Epithelial cell of esophagus (primary cell): ENCODE data around the gene TRIO.
"Not testable (repeated sequence)": the region's sequence is repeated elsewhere in the genome, so short reads cannot be mapped to it uniquely, and the experiment has no call there.

ENCODE experiments used
- DNase-seq: peaks from one replicate; pipeline ENCODE4 v3.0.0; 2010; ENCODE audit warnings: low read depth
- H3K4me3 ChIP-seq: 2 replicates; pipeline ENCODE4 v1.5.1; 2011; ENCODE audit warnings: mild to moderate bottlenecking, low read length, control low read depth
- TF ChIP-seq, protein P1 (sequence below): IDR thresholded peaks from 2 replicates; pipeline ENCODE4 v1.5.1; 2011; ENCODE audit warnings: low read depth, mild to moderate bottlenecking, low read length, control low read depth, inconsistent platforms; ENCODE audit not compliant: insufficient read depth; ENCODE audit errors: missing control alignments

Gene TRIO

DNA sequence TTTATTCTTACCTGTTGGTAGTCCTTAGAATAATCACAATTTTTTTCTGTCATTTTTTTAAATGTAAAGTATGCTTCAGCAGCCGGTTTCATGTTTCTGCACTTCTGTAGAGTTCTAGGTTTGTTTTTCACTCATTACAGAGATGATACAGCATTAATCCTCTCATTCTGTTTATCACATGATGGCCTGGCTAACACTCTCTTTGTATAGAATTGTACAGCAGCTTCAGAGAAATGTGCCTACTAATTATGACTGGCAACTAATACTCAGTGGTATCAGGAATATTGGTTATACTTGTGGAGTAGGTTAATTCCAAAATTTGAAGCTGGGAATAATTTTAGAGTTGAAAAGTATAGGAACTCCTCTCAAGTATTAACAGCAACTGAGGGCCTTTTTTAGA, 245.6 kb downstream of the TRIO start:
- no peak for DNase-seq
- no peak overlapping the region for H3K4me3 ChIP-seq
- TF ChIP-seq, protein P1, sequence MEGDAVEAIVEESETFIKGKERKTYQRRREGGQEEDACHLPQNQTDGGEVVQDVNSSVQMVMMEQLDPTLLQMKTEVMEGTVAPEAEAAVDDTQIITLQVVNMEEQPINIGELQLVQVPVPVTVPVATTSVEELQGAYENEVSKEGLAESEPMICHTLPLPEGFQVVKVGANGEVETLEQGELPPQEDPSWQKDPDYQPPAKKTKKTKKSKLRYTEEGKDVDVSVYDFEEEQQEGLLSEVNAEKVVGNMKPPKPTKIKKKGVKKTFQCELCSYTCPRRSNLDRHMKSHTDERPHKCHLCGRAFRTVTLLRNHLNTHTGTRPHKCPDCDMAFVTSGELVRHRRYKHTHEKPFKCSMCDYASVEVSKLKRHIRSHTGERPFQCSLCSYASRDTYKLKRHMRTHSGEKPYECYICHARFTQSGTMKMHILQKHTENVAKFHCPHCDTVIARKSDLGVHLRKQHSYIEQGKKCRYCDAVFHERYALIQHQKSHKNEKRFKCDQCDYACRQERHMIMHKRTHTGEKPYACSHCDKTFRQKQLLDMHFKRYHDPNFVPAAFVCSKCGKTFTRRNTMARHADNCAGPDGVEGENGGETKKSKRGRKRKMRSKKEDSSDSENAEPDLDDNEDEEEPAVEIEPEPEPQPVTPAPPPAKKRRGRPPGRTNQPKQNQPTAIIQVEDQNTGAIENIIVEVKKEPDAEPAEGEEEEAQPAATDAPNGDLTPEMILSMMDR, result no peak

DNA sequence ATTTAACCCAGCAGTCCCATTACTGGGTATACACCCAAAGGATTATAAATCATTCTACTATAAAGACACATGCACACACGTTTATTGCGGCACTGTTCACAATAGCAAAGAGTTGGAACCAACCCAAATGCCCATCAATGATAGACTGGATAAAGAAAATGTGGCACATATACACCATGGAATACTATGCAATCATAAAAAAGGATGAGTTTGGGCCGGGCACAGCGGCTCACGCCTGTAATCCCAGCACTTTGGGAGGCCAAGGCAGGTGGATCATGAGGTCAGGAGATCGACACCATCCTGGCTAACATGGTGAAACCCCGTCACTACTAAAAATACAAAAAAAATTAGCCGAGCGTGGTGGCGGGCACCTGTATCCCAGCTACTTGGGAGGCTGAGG, 249.4 kb downstream of the TRIO start:
- DNase-seq, H3K4me3 ChIP-seq: not testable (repeated sequence)

DNA sequence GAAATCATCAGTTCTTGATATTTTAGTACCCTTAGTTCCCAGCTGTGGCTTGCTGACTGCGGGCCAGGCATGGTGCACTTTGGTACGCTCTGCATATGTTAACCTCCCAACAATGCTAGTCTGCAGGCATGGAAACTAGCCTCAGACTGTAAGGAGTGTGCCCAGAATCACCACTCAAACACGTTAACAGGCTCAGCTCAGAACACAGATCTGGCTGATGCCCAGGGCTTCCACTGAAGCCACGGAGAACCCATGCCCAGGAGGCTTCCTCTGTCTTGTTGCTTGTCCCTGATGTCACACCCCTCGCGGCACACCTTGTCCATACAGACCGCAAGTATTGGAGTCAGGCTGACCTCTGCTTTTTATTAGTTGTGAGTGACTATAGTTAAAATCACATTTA, 251.2 kb downstream of the TRIO start:
- H3K4me3 ChIP-seq, result no peak overlapping the region
- no peak for DNase-seq
- TF ChIP-seq, protein P1, result no peak

DNA sequence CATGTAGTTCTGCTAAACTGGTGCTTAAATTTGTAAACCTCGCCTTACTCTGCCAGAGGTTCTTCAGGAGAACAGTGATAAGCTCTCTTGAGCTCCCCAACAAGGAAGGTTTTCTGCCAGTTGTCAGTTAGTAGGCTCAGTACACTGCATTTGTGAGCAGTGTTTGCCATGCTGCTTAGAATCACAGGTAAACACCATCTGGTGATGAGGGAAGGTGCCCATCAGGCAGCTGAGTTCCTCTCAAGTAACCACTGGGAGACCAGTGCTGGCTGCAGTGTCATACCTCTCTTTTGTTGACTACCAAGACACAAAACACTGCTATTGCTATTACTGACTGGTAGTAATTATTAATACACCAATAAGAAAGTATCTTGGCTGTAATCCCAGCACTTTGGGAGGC, 252.3 kb downstream of the TRIO start:
- TF ChIP-seq, protein P1, result no peak
- DNase-seq, result no peak
- no peak overlapping the region for H3K4me3 ChIP-seq

DNA sequence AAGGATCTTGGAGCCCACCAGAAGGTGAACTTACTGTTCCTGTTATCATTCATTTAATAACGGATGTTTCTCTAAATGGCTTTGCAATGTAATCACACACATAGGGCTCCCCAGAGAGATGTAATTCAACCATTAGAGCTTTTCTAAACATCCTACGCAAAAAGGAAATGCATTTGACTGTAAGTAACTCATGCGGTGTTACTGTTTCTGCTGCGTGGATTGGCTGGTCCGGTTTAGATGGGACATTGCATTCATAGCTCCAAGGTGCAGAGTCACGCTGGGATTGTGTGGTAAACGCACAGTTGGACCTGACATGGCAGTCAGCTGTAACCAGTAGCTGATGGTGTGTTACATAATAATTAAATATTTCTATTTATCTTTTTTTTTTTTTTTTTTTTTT, 252.9 kb downstream of the TRIO start:
- no peak for DNase-seq
- H3K4me3 ChIP-seq, result no peak overlapping the region
- TF ChIP-seq, protein P1, result no peak

DNA sequence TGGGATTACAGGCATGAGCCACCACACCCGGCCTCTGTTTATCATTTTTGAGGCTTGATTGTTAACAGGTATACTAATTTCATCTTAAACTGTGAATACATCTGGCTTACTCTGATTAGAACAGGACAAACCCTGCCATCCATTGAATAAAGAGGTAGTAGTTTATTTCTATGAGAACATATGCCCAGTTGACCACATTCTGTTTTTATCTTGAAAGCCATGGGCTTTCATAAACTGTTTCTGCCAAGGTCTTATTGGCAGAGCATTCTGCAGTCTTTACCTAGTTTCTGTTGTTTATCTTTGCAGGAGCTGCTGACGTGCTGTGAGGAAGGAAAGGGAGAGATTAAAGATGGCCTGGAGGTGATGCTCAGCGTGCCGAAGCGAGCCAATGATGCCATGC, 253.6 kb downstream of the TRIO start:
- TF ChIP-seq, protein P1, result no peak
- no peak for DNase-seq
- H3K4me3 ChIP-seq, result no peak overlapping the region

DNA sequence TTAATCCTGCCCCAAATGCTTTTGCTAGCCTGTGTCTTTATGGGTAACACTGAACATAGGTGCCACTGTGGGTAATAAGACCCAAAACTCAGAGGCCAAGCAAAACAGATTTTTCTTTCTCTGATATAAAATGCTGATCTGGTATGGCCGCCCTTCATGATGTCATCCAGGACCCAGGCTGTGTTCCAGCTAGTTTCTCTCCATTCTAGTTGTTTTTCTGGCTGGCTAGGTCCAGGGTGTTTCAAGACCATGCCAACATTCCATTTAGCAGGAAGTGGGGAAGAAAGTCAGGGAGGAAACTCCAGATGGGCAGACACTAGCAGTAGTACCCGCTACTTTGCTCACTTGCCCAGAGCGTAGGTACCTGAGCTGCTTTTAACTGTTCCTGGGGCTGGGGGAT, 254.6 kb downstream of the TRIO start:
- peak; percentile 47 for DNase-seq
- H3K4me3 ChIP-seq, result no peak overlapping the region
- TF ChIP-seq, protein P1, result no peak
